ENCODE results near the gene DNAJC3. TPM values are rescaled to one million over a fixed set of nuclear protein-coding genes. Genes with fewer than 3 reads are reported as not detected.

The DNAJC3 gene
- total and polyA plus RNA-seq, 2 of the 13 experiments (the other 11 are each of a cell fraction or from before 2014, with no cell fraction given) = 10.4 to 48.2 TPM

- no peaks in the 10 kb centered on the region; a peak in 1 of 5 replicates for H3K27me3 ChIP-seq (ENCODE audit: control insufficient read depth in 1 of 2, insufficient read depth in 2 of 2, low read length in 2 of 2)
- H3K4me1 ChIP-seq (ENCODE audit: insufficient read depth, low read length) = peaks cover 19% of the 10 kb centered on the region
- peaks cover 10% of the 10 kb centered on the region for H3K79me2 ChIP-seq (ENCODE audit: insufficient read depth, low read length)
- ChIA-PET CTCF (ENCODE audit: low intra/inter-chr PET ratio, low total read pairs) (no interaction called here), POLR2A (interaction anchor here (3.0 kb wide), 1 partner anchor 34 kb away, joined by 14 read pairs; the partner anchor contains the start of gene DNAJC3)
- H2AFZ ChIP-seq (ENCODE audit: low read length) = no peak overlapping the region
- peak overlapping the region; percentile 91 for H3K4me2 ChIP-seq (ENCODE audit: low read depth, low read length)
- intact Hi-C loops (cut with micrococcal nuclease; ENCODE audit: unreplicated experiment) (loop anchor here (5.0 kb wide), 1 partner anchor 34 kb away; the partner anchor contains the start of gene DNAJC3), in situ Hi-C loops (cut with HindIII; ENCODE audit: extremely low pct_ligation_motif_present, low pct_unique_long_range_greater_than_20kb) (no loop called here)
- H3K9me3 ChIP-seq (ENCODE audit: low read length) = no peaks in the 10 kb centered on the region
- no peak for DNase-seq (ENCODE audit: low spot score)
- peak overlapping the region in 2 of 3 experiments; percentile 69 to 73; a peak in 4 of 6 replicates for H3K4me3 ChIP-seq (replicated peaks in 1 of 3; ENCODE audit: insufficient read depth in 1 of 3, low read depth in 2 of 3, low read length in 3 of 3)
- no peak for FAIRE-seq
- H3K36me3 ChIP-seq (replicated peaks in 1 of 2; ENCODE audit: control insufficient read depth in 1 of 2, insufficient read depth in 2 of 2, low read length in 2 of 2) = peaks cover 2 to 6% of the 10 kb centered on the region in 2 experiments; a peak in 2 of 5 replicates
- ATAC-seq = no peak
- WGBS (ENCODE audit: low lambda C conversion rate) = 23% methylated on average over 3 of the region's 3 CpGs
- peak overlapping the region; percentile 53; the same call in 1 of the 2 replicates for H3K9ac ChIP-seq (ENCODE audit: insufficient read depth, low read depth, low read length)
- TSS peak; percentile 56 for BruUV-seq (replicated peaks)
- no peaks in the 10 kb centered on the region for H4K20me1 ChIP-seq (ENCODE audit: insufficient read depth, low read length)
- no peak overlapping the region for H3K27ac ChIP-seq (ENCODE audit: extremely low read length, insufficient read depth, low read length)
- TF ChIP-seq DR1 (CRISPR knock-in tag; IDR thresholded peaks at IDR 0.05) (no peak), ZNF335 (CRISPR knock-in tag; IDR thresholded peaks at IDR 0.05) (no peak), CEBPG (CRISPR knock-in tag; IDR thresholded peaks at IDR 0.05) (no peak), ZUFSP (CRISPR knock-in tag; IDR thresholded peaks at IDR 0.05; ENCODE audit: borderline replicate concordance) (no peak), KDM5B (CRISPR knock-in tag; IDR thresholded peaks at IDR 0.05; ENCODE audit: borderline replicate concordance) (no peak), ZNF556 (CRISPR knock-in tag; IDR thresholded peaks at IDR 0.05; ENCODE audit: borderline replicate concordance) (no peak), ZNF136 (CRISPR knock-in tag; IDR thresholded peaks at IDR 0.05; ENCODE audit: low read depth) (no peak), PAX8 (CRISPR knock-in tag; IDR thresholded peaks at IDR 0.05; ENCODE audit: borderline replicate concordance) (no peak), AGO2 (optimal IDR thresholded peaks at IDR 0.05; ENCODE audit: low read depth, low read length) (no peak), ZNF501 (CRISPR knock-in tag; IDR thresholded peaks at IDR 0.05) (no peak), CREM (IDR thresholded peaks at IDR 0.05) (no peak), CREM (CRISPR knock-in tag; IDR thresholded peaks at IDR 0.05) (no peak), CEBPB (IDR thresholded peaks at IDR 0.05; ENCODE audit: borderline replicate concordance, low read depth, low read length) (no peak), ZNF318 (CRISPR knock-in tag; IDR thresholded peaks at IDR 0.05) (no peak), PTBP1 (IDR thresholded peaks at IDR 0.05; ENCODE audit: low read depth, low read length, poor library complexity, severe bottlenecking) (no peak), ZNF253 (CRISPR knock-in tag; IDR thresholded peaks at IDR 0.05; ENCODE audit: borderline replicate concordance) (no peak)
These were observed 33.9 kb upstream of the DNAJC3 start for GRCh38 chr13:95642999-95643398.
